ENCODE measurements around the gene CFAP100. TPM values are rescaled to one million over a fixed set of nuclear protein-coding genes. Genes with fewer than 3 reads are reported as not detected.

Gene CFAP100
- total RNA-seq, result not detected

DNA sequence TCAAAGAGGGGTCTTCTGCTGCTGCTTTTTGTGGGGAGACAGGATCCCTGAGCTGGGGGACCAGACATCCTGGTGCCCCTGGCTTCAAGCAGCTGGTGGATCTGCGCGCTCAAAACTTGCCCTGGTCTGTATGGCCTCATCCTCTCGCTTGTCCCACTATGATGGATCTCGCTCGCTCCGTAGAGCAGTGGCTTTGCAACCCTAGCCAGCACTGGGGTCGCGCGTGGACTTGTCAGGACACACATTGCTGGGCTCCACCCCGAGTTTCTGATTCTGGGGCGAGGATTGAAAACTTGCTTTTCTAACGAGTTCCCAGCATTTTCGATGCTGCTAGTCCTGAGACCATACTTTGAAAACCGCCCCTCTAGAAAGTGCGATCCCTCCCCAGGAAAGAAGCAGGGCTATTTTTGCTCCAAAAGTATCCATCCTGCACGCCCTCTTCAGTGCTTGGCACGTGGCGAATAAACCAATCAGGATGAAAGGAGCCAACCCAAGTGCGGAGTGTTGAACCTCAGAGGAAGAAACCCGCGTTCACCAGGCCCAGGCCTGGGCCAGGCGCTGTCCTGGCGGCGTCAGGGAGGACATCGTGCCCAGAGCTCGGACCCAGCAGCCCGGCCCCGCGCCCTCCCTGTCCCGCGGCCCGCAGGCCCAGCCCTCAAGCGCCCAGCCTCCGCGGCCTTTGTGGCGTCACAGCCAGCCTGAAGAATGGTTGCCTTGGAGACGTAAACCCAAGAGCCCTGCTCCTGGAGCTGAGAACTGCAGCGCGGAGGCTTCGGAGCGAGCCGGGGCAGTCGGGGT is at the start of gene CFAP100:
TSS of gene CFAP100 (plus strand) at position 731 of the 798 bp plus-strand sequence. CDS start 1,092 bp downstream, outside the sequence.
- 35 to 50% methylated on average over 27 to 42 of the region's 43 CpGs for WGBS, 2 donors
- H3K4me3 ChIP-seq (ENCODE audit: low read depth, poor library complexity, severe bottlenecking), result no peak within 1 kb of the TSS
- intact Hi-C loops (cut with DNase I; ENCODE audit: low total_unique reads), result loop anchor here (10.0 kb wide), 1 partner anchor 250 kb away; no protein-coding TSS in a partner anchor
- DNase-seq (ENCODE audit: low spot score in 2 of 2), result peak in 1 of 2 donors; percentile 80
- TF ChIP-seq, protein P1, sequence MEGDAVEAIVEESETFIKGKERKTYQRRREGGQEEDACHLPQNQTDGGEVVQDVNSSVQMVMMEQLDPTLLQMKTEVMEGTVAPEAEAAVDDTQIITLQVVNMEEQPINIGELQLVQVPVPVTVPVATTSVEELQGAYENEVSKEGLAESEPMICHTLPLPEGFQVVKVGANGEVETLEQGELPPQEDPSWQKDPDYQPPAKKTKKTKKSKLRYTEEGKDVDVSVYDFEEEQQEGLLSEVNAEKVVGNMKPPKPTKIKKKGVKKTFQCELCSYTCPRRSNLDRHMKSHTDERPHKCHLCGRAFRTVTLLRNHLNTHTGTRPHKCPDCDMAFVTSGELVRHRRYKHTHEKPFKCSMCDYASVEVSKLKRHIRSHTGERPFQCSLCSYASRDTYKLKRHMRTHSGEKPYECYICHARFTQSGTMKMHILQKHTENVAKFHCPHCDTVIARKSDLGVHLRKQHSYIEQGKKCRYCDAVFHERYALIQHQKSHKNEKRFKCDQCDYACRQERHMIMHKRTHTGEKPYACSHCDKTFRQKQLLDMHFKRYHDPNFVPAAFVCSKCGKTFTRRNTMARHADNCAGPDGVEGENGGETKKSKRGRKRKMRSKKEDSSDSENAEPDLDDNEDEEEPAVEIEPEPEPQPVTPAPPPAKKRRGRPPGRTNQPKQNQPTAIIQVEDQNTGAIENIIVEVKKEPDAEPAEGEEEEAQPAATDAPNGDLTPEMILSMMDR (IDR thresholded peaks at IDR 0.05), result no peak
- no peak for TF ChIP-seq POLR2A (IDR thresholded peaks at IDR 0.05)

DNA sequence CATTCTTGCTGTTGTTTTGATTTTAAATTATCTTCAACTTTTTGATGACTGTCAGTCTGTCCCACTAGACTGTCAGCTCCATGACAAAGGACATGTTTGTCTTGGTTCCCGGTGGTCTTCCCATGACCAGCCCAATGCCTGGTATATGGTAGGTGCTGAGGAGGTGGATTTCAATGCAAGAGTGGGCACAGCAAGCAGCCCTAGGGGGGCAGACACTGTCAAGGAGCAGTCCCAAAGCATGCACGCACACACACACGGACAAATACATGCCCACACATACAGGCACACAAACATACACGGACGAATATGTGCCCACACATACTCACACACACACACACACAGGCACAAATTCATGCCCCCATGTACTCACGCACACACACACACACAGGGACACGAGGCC is 49.5 kb upstream of the CFAP100 start:
- intact Hi-C loops (cut with DNase I; ENCODE audit: low total_unique reads), result loop anchor here (1.0 kb wide), 1 partner anchor 45 kb away; no protein-coding TSS in a partner anchor
- TF ChIP-seq POLR2A (IDR thresholded peaks at IDR 0.05), result no peak
- TF ChIP-seq, protein P1 (IDR thresholded peaks at IDR 0.05), result no peak
- H3K4me3 ChIP-seq (ENCODE audit: low read depth, poor library complexity, severe bottlenecking), result no peak overlapping the region
- no peak for DNase-seq (ENCODE audit: low spot score in 2 of 2)
- 89 to 94% methylated on average over 7 of the region's 7 CpGs for WGBS, 2 donors

DNA sequence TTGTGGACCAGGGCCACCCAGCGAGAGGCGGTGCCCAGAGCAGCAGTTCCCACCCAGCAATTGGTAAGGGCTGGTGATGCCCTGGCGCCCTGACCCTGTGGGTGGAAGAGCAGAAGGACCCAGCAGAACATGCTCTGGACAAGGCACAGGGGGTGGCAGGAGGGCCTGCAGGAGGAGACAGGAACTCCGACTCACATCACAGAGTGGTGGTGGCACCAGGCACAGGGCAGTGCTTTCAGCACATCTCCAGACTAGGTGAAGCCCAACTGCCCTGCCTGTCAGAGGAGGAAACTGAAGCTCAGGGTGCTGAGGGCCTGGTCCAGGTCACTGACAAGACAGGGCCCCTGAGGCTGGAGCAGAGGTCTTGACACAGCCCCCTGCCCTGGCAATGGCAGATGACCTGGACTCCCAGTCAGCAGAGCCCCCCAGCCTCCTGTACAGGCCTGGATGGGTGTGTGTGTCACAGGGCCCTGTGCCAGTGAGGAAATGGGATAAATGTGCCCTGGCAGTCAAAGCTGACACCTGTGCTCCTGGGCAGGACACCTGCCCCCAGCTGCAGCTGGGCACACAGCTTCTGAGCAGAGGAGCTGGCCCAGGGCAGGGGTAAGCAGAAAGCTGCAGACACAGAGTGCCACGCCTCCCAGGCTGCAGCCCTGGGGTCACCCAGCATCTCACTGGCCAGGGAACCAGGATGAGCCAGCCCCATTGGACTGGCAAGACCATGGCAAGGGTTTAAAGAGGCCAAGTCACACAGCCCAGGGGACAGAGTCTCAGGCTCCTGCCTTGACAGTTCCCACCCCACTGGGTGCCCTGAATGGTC is 48.9 kb upstream of the CFAP100 start:
- intact Hi-C loops (cut with DNase I; ENCODE audit: low total_unique reads), result loop anchor here (1.0 kb wide), 1 partner anchor 44 kb away; no protein-coding TSS in a partner anchor
- 94 to 97% methylated on average over 5 of the region's 5 CpGs for WGBS, 2 donors
- no peak overlapping the region for H3K4me3 ChIP-seq (ENCODE audit: low read depth, poor library complexity, severe bottlenecking)
- peak in 1 of 2 donors; percentile 81 for DNase-seq (ENCODE audit: low spot score in 2 of 2)
- TF ChIP-seq, protein P1 (IDR thresholded peaks at IDR 0.05), result no peak
- no peak for TF ChIP-seq POLR2A (IDR thresholded peaks at IDR 0.05)

DNA sequence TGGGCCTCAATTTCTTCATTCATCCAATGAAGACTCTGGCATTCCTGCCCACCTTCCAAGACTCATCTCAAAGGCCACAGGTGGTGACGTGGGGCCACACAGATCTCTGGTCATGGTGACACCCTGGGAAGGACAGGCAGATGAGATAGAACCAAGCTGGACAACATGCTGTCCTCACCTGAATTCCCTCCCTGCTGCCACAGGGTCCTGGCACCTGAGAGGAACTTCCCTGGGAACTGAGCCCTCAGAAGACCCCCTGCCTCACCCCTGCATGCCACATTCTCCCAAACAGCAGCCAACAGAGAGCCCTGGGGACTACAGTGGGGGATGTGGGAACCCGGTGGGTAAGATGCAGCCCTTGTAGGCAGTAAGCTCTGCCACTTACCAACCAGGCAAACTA is 48.2 kb upstream of the CFAP100 start:
- WGBS, 2 donors, result 100% methylated on average over 2 of the region's 2 CpGs
- intact Hi-C loops (cut with DNase I; ENCODE audit: low total_unique reads), result no loop called here
- TF ChIP-seq POLR2A (IDR thresholded peaks at IDR 0.05), result no peak
- TF ChIP-seq, protein P1 (IDR thresholded peaks at IDR 0.05), result no peak
- no peak overlapping the region for H3K4me3 ChIP-seq (ENCODE audit: low read depth, poor library complexity, severe bottlenecking)
- peak in 1 of 2 donors; percentile 75 for DNase-seq (ENCODE audit: low spot score in 2 of 2)

DNA sequence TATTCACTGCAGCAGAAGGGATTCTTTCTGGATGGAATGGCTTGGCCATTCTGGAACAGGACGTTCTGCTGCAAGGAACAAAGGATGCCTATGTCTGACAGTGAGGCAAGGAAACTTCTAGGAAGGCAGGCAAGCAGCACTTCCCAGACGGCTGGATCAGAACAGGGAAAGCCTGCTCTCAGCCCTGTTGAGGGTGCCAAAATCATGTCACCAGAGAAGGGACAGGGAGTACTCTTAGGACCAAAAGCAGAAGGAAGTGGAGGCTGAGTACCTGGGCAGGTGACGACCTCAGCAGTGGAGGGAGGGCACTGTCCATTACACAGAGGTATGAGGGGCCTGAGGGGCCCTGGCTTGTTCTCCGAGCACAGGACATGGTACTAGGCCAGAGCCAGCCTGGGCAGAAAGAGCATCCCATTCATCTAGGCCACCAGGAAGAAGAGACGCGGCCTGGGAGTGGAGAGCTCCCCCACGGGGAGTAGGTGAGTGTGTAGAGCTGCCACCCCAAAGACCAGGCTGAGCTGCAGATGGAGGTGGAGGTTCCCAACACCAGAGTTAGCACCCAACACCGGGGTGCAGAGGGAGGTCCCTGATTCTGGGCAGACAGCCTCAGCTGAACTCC is 47.1 kb upstream of the CFAP100 start:
- no peak overlapping the region for H3K4me3 ChIP-seq (ENCODE audit: low read depth, poor library complexity, severe bottlenecking)
- intact Hi-C loops (cut with DNase I; ENCODE audit: low total_unique reads), result no loop called here
- TF ChIP-seq, protein P1 (IDR thresholded peaks at IDR 0.05), result no peak
- TF ChIP-seq POLR2A (IDR thresholded peaks at IDR 0.05), result no peak
- 77 to 80% methylated on average over 8 of the region's 8 CpGs for WGBS, 2 donors
- peak in 1 of 2 donors; percentile 75 for DNase-seq (ENCODE audit: low spot score in 2 of 2)
